Ovary (tissue), 3 donors: ENCODE results near the gene SLC38A3.

Experiments used
- POLR2A ChIP-seq: fragments of 450-650 bp; IDR thresholded peaks from one replicate; pipeline ENCODE4 v1.6.1; 2017; ENCODE audit warnings: antibody characterized with exemption, mild to moderate bottlenecking, moderate library complexity
- TF ChIP-seq, protein P1 (sequence below), 3 donors: fragments of 450-650 bp in 2 of 3; fragments of 200-600 bp in 1 of 3; IDR thresholded peaks; one replicate each; pipeline versions ENCODE4 v1.5.1 to v1.8.0; 2016 to 2022; ENCODE audit warnings: antibody characterized with exemption in 3 of 3, mild to moderate bottlenecking in 1 of 3
- donor health status: DM: no; HTN: no; CAD: no.

DNA sequence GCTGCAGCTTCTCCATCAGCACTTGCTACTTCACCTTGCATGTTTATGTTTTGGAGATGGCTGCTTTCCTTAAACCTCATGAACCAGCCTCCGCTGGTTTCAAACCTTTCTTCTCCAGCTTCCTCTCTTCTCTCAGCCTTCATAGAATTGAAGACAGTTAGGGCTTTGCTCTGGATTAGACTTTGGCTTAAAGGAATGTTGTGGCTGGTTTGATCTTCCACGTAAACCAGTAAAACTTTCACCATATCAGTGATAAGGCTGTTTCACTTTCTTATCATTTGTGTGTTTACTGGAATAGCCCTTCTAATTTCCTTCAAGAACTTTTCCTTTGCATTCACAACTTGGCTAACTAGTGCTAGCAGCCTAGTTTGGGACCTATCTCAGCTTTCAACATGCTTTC lies 25.4 kb upstream of the SLC38A3 start:
- TF ChIP-seq, protein P1, sequence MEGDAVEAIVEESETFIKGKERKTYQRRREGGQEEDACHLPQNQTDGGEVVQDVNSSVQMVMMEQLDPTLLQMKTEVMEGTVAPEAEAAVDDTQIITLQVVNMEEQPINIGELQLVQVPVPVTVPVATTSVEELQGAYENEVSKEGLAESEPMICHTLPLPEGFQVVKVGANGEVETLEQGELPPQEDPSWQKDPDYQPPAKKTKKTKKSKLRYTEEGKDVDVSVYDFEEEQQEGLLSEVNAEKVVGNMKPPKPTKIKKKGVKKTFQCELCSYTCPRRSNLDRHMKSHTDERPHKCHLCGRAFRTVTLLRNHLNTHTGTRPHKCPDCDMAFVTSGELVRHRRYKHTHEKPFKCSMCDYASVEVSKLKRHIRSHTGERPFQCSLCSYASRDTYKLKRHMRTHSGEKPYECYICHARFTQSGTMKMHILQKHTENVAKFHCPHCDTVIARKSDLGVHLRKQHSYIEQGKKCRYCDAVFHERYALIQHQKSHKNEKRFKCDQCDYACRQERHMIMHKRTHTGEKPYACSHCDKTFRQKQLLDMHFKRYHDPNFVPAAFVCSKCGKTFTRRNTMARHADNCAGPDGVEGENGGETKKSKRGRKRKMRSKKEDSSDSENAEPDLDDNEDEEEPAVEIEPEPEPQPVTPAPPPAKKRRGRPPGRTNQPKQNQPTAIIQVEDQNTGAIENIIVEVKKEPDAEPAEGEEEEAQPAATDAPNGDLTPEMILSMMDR (IDR thresholded peaks at IDR 0.05) = no peak
- no peak for TF ChIP-seq POLR2A
